ENCODE data around the gene RASSF10. TPM values are rescaled to one million over a fixed set of nuclear protein-coding genes. Genes with fewer than 3 reads are reported as not detected.
"Not testable (repeated sequence)": the region's sequence is repeated elsewhere in the genome, so short reads cannot be mapped to it uniquely, and the experiment has no call there.

The RASSF10 gene
- total RNA-seq, 1 experiment from 2014 or later, result 37.3 TPM

DNA sequence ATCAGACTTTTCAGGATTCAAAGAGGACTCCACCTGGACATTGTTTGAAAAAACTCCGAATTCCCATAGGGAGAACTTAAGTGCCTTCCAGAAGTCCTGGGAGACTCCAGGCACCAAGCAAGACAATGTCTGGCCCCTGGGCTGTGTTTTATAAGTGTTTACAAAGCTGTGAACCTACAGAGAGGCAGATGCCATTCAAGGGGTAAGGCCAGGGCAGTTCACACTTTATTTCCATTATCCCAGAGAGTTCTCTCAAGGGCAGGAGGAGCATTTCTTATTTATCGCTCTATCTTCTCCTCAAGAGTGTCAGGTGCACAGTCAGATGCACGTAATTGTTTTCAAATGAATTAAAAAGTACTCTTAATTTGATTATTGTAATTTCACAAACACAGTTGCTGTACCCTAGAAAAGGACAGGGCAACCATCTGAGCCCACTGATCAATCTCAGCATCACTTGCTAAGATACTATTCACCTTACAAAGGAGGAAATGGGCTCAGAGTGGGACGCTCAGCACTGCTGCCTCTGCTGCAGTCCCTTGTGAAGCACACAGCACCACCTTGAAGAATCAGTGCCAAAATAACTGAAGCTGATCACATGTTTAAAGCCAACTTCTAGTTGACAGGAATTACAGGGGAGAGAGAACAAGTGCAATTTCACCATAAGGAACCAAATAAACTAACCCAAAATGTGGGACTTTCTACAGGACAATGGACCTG lies 35.0 kb downstream of the RASSF10 start:
- in situ Hi-C loops (cut with HindIII; ENCODE audit: low pct_unique_long_range_greater_than_20kb, low sequenced_read_pairs), result no loop called here

DNA sequence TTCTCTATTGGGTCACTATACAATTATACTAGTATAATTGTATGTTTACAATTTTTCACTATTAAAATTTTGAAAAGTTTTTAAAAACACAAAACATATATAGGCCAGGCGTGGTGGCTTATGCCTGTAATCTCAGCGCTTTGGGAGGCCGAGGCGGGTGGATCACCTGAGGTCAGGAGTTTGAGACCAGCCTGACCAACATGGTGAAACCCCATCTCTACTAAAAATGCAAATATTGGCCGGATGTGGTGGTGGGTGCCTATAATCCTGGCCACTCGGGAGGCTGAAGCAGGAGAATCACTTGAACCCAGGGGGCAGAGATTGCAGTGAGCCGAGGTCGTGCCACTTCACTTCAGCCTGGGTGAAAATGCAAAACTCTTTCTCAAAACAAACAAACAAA lies 36.0 kb downstream of the RASSF10 start:
- DNase-seq (ENCODE audit: low read depth); in situ Hi-C loops (cut with HindIII; ENCODE audit: low pct_unique_long_range_greater_than_20kb, low sequenced_read_pairs): not testable (repeated sequence)

More for the DNA sequence above, 35.0 kb downstream of the RASSF10 start:
- DNase-seq (ENCODE audit: low read depth), result no peak

DNA sequence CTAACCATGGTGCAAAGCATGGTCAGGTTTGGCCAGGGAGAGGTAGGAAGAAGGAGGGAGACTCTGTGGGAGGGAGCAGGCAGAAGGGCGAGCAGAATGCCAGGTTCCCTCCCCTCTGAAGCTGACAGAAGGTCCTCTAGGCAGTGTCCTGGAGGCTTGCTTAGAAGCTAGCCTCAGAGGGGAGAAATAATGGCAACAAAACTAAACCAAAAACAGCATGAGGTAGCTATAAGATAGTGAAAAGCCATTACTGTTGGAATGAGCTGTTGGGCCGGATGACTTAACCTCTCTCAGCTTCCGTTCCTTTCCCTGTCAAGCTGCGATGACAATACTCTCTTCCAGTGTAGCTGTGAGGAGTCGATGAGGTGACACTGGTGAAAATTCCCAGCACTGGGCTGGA lies 36.6 kb downstream of the RASSF10 start:
- no peak for DNase-seq (ENCODE audit: low read depth)
- in situ Hi-C loops (cut with HindIII; ENCODE audit: low pct_unique_long_range_greater_than_20kb, low sequenced_read_pairs), result no loop called here

DNA sequence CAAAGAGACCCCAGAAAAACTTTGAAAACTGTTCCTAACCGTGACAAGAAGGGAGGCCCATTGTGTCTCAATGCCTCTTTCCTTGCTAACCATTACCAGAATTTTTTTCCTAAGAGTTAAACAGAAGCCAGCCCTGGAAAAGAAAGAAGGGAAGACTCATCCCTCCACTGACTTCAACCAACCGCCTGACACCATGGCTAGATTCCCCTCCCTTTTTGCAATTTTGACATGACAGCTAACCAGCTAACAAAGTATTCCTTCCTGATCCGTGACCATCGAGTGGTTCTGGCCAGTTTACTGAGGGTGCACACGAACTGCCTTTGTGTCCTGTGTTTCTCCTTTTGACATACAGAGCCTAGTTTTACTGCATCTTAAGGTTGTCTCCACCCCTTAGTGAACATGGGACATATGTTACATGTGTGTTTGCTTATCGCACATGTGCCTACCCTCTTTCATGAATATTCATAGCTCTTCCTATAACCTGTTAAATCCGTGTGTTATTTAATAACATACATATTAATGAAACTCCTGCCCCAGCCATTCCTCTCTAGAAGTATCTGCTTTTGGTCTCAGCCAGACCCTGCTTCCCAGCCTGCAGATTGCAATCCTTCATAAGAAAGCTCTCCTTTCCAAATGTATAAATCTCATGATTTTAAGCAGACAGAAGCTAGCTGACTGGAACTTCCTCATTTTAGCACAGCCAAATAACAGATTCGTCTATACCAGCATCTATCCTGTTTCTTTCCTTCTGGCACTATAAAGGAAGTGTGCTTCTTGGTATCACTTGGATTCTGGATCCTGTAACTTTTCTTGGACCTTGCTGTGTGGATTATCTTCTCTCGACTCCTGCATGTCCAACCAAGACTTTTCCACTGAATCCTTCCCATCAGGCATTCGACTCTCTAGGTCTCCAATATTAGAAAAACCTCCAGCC lies 37.8 kb downstream of the RASSF10 start:
- DNase-seq (ENCODE audit: low read depth), result no peak
- in situ Hi-C loops (cut with HindIII; ENCODE audit: low pct_unique_long_range_greater_than_20kb, low sequenced_read_pairs), result no loop called here

DNA sequence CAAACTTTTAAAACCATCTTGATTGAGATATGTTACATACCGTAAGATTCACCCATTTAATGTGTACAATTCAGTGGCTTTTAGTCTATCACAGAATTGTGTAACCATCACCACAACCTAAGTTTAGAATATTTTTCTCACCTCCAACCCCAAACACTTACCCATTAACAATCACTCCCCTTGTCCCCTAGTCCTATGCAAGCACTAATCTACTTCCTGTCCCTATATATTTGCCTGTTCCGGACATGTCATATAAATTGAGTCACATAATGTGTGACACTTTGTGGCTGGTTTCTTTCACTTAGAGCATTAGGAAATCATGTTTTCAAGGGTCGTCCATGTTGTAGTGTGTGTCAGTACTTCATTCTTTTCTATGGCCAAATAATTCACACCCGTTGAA lies 38.8 kb downstream of the RASSF10 start:
- DNase-seq (ENCODE audit: low read depth), result no peak
- in situ Hi-C loops (cut with HindIII; ENCODE audit: low pct_unique_long_range_greater_than_20kb, low sequenced_read_pairs), result no loop called here

DNA sequence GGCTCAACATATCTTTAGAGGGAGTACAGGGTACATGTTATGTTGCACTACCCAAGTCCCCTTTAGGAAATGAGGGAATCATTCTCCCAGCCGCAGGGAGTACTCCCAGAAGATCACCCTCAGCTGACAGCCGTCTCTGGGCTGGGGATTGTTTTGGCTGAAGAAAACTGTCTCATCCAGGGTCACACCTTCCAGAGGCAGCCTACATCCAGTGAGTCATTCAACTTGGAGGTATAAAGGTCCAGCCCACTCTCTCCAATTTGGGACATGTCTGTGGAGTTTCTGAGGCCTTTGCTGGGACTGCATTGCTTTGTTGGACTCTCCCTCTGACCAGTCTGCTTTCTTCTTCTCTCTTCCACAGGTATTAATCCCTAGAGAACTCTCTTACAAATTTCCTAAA lies 42.1 kb downstream of the RASSF10 start:
- no peak for DNase-seq (ENCODE audit: low read depth)
- in situ Hi-C loops (cut with HindIII; ENCODE audit: low pct_unique_long_range_greater_than_20kb, low sequenced_read_pairs), result no loop called here

DNA sequence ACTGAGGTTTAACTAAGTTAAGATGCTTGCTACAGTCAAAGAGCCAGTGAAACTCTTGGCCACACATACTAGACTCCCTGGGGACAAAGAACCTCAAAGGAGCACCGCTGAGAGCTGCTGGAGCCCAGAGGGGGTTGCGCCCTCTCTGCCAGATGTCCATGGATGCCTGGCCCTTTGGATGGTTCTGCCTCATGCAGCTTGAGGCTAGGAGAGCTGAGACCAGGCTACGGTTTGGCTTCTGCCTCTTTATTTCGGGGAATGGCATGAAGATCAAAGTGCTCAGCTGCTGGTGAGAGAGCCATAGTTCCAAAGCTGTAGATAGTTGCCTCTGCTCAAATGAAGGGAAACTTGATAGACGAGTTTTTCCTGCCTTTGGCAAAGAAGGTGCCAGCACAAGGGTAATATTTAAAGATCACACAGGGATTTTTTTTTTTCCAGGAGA lies 43.0 kb downstream of the RASSF10 start:
- in situ Hi-C loops (cut with HindIII; ENCODE audit: low pct_unique_long_range_greater_than_20kb, low sequenced_read_pairs), result no loop called here
- no peak for DNase-seq (ENCODE audit: low read depth)

DNA sequence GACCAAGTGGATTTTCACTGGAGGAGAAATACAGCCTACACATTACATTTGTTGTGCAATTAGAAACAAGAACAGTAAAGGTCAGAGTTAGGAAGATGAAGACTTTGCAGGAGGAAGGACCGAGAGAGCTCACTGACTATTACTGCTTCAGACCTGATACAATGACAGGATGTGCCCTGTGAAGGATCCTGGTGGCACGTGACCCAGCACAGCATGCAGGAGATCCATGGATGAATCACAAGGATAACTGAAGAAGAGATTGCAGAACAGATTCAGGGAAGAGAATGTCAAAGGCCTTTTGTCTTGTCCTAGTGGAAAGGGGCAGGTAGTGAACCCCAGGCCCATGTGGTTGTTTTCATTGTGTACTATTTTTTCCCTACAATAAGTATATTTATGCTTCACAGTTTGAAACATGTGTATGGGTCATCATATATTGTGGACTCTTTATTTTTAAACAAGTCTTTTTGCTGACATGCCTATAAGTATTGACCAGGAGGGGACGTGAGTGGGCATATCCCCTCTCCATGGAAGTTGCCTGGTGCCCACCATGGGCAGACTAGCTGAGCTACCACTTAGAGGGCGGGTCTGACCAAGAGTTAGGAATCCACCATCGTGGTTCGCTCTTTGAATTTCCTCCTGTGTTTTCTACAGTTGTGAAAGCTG lies 44.3 kb downstream of the RASSF10 start:
- in situ Hi-C loops (cut with HindIII; ENCODE audit: low pct_unique_long_range_greater_than_20kb, low sequenced_read_pairs), result no loop called here
- DNase-seq (ENCODE audit: low read depth), result no peak

DNA sequence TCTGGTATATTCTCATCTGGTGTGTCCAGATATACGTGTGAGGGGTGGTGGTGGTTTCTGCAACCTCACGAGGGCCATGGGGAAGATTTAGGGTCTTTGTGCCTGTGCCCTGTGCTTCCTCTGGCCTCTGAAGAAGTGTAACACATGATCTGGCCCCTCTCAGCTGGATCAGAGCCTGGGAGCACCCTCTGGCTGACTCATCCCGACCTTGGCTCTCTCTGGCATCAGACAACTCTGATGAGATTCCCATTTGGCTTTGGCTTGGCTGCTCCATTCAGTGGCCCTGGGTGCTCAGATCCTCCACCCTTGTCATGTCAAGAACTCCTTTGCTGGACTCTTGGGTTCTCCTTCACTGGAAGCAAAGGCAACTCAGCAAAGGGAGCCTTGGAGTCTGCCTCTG lies 45.2 kb downstream of the RASSF10 start:
- no peak for DNase-seq (ENCODE audit: low read depth)
- in situ Hi-C loops (cut with HindIII; ENCODE audit: low pct_unique_long_range_greater_than_20kb, low sequenced_read_pairs), result no loop called here

DNA sequence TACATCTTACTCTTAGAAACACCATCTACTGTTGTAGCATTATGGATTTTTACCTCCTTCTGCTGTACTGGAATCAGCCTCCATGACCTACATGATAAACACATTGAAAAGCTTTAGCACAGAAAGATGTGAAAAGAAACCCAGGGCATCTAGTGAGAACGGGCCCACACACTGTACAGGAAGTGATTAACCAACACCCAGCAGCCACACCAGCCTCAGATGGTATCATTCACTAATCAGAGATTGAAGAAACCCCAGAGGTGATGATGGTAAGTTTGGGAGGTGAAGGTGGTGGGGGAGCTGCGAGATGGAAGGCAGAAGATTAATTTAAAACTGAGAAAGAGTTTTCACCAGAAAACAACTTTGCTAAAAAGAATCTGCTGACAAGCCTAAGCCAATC lies 46.1 kb downstream of the RASSF10 start:
- no peak for DNase-seq (ENCODE audit: low read depth)
- in situ Hi-C loops (cut with HindIII; ENCODE audit: low pct_unique_long_range_greater_than_20kb, low sequenced_read_pairs), result no loop called here

DNA sequence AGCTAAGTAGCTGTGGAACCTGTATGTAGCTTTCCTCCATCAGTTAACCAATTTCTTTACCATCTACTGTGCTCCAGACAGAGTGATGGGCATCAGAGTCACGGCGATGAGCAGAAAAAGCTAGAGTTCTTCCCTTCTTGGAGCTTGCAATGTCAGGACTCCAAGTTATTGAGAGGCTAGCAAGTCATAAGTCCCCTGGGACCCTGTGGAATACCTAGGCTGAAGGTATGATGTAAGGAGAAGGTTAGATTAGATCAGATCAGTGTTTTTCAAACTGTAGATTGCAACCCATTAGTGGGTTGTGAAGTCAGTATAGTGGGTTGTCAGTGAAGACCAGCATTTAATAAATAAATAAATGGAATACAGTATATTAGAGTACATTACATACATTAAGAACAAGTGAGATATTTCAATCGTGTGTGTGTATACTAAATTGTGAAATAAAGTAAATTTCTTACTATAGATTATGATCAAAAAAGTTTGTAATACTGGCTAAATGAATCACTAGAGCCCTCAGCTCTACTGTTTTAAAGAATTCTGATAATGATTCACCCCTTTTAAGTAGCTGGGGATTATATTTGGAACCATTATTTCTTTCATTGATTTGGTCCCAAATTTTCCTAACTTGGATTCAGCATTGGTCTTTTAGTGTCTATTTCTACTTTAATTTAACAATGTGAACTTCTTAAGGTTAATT lies 52.3 kb downstream of the RASSF10 start:
- in situ Hi-C loops (cut with HindIII; ENCODE audit: low pct_unique_long_range_greater_than_20kb, low sequenced_read_pairs), result no loop called here
- DNase-seq (ENCODE audit: low read depth), result no peak
